ENCODE results near the gene RPL31.

GRCh38 chr2:101012054-101012705 is 10.1 kb downstream of the RPL31 start:
- TF ChIP-seq, protein P1, sequence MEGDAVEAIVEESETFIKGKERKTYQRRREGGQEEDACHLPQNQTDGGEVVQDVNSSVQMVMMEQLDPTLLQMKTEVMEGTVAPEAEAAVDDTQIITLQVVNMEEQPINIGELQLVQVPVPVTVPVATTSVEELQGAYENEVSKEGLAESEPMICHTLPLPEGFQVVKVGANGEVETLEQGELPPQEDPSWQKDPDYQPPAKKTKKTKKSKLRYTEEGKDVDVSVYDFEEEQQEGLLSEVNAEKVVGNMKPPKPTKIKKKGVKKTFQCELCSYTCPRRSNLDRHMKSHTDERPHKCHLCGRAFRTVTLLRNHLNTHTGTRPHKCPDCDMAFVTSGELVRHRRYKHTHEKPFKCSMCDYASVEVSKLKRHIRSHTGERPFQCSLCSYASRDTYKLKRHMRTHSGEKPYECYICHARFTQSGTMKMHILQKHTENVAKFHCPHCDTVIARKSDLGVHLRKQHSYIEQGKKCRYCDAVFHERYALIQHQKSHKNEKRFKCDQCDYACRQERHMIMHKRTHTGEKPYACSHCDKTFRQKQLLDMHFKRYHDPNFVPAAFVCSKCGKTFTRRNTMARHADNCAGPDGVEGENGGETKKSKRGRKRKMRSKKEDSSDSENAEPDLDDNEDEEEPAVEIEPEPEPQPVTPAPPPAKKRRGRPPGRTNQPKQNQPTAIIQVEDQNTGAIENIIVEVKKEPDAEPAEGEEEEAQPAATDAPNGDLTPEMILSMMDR (IDR thresholded peaks at IDR 0.05) = no peak
- TF ChIP-seq POLR2A (IDR thresholded peaks at IDR 0.05) (no peak), POLR2AphosphoS5 (IDR thresholded peaks at IDR 0.05) (no peak), EP300 (IDR thresholded peaks at IDR 0.05) (no peak)

All from sigmoid colon (tissue), 4 donors.